SK-N-SH treated with all-trans-retinoic acid at 6 μM for 48 hours (cell line): ENCODE measurements around the gene SYTL3.
"Not testable (repeated sequence)": the region's sequence is repeated elsewhere in the genome, so short reads cannot be mapped to it uniquely, and the experiment has no call there.

Source experiments
- ATAC-seq: fragments of 200-7000 bp; cut with Tn5 transposase; 3 replicates; pipeline ENCODE4 v1.9.1; 2020; ENCODE audit warnings: mild to moderate bottlenecking, moderate library complexity
- ARNTL ChIP-seq: fragments of 450-650 bp; formaldehyde crosslinking; IDR thresholded peaks from 2 replicates; pipeline ENCODE4 v1.5.0; 2020; ENCODE audit warnings: low read depth, mild to moderate bottlenecking, moderate library complexity, borderline replicate concordance
- BACH2 ChIP-seq: fragments of 250-450 bp; sonication (Bioruptor Pico); IDR thresholded peaks from 2 replicates; pipeline ENCODE4 v1.9.0; 2021; ENCODE audit warnings: mild to moderate bottlenecking, borderline replicate concordance
- CREB5 ChIP-seq: fragments of 250-450 bp; sonication (Bioruptor Pico); IDR thresholded peaks from 2 replicates; pipeline ENCODE4 v1.5.1; 2020; ENCODE audit warnings: low read depth, mild to moderate bottlenecking, moderate library complexity
- CSDC2 ChIP-seq: fragments of 250-450 bp; sonication (Bioruptor Pico); IDR thresholded peaks from 2 replicates; pipeline ENCODE4 v1.5.0; 2020; ENCODE audit warnings: mild to moderate bottlenecking, moderate library complexity
- CSRNP3 ChIP-seq: fragments of 250-450 bp; sonication (Bioruptor Pico); IDR thresholded peaks from 2 replicates; pipeline ENCODE4 v1.5.1; 2021; ENCODE audit warnings: mild to moderate bottlenecking, moderate library complexity
- ESRRG ChIP-seq: fragments of 250-450 bp; sonication (Bioruptor Pico); IDR thresholded peaks from 2 replicates; pipeline ENCODE4 v1.6.1; 2021; ENCODE audit warnings: mild to moderate bottlenecking
- GLIS3 ChIP-seq: fragments of 250-450 bp; sonication (Bioruptor Pico); IDR thresholded peaks from 2 replicates; pipeline ENCODE4 v1.5.0; 2020; ENCODE audit warnings: mild to moderate bottlenecking, moderate library complexity
- ISL1 ChIP-seq: fragments of 250-450 bp; sonication (Bioruptor Pico); IDR thresholded peaks from 2 replicates; pipeline ENCODE4 v2.1.2; 2022; ENCODE audit warnings: mild to moderate bottlenecking, moderate library complexity
- OSR1 ChIP-seq: fragments of 250-450 bp; sonication (Bioruptor Pico); IDR thresholded peaks from 2 replicates; pipeline ENCODE4 v1.8.0; 2022; ENCODE audit warnings: moderate library complexity, mild to moderate bottlenecking, inconsistent platforms
- PATZ1 ChIP-seq: fragments of 250-450 bp; sonication (Bioruptor Pico); IDR thresholded peaks from 2 replicates; pipeline ENCODE4 v1.8.0; 2020; ENCODE audit warnings: mild to moderate bottlenecking, moderate library complexity, borderline replicate concordance
- POU6F1 ChIP-seq: fragments of 250-450 bp; sonication (Bioruptor Pico); IDR thresholded peaks from 2 replicates; pipeline ENCODE4 v1.8.0; 2021; ENCODE audit warnings: low read depth, mild to moderate bottlenecking, moderate library complexity, borderline replicate concordance
- PPARA ChIP-seq: fragments of 250-450 bp; sonication (Bioruptor Pico); IDR thresholded peaks from 2 replicates; pipeline ENCODE4 v1.5.0; 2020; ENCODE audit warnings: mild to moderate bottlenecking, borderline replicate concordance
- RARB ChIP-seq: fragments of 250-450 bp; sonication (Bioruptor Pico); IDR thresholded peaks from 2 replicates; pipeline ENCODE4 v1.8.0; 2021; ENCODE audit warnings: mild to moderate bottlenecking, moderate library complexity
- SNAI2 ChIP-seq: fragments of 250-450 bp; sonication (Bioruptor Pico); IDR thresholded peaks from 2 replicates; pipeline ENCODE4 v1.5.0; 2020; ENCODE audit warnings: mild to moderate bottlenecking, moderate library complexity
- TCF4 ChIP-seq: fragments of 250-450 bp; sonication (Bioruptor Pico); IDR thresholded peaks from 2 replicates; pipeline ENCODE4 v1.8.0; 2021; ENCODE audit warnings: mild to moderate bottlenecking, moderate library complexity, borderline replicate concordance
- TOX ChIP-seq: fragments of 250-450 bp; sonication (Bioruptor Pico); IDR thresholded peaks from 2 replicates; pipeline ENCODE4 v1.8.0; 2021; ENCODE audit warnings: mild to moderate bottlenecking, moderate library complexity, borderline replicate concordance
- ZC3H10 ChIP-seq: fragments of 250-450 bp; sonication (Bioruptor Pico); IDR thresholded peaks from 2 replicates; pipeline ENCODE4 v1.5.1; 2021; ENCODE audit warnings: mild to moderate bottlenecking, moderate library complexity
- ZFP3 ChIP-seq: fragments of 250-450 bp; sonication (Bioruptor Pico); IDR thresholded peaks from 2 replicates; pipeline ENCODE4 v1.5.0; 2020; ENCODE audit warnings: mild to moderate bottlenecking, moderate library complexity
- ZFP30 ChIP-seq: fragments of 450-650 bp; formaldehyde crosslinking; IDR thresholded peaks from 2 replicates; pipeline ENCODE4 v1.5.0; 2022; ENCODE audit warnings: mild to moderate bottlenecking, moderate library complexity
- ZNF565 ChIP-seq: fragments of 450-650 bp; formaldehyde crosslinking; conservative IDR thresholded peaks from 2 replicates; pipeline ENCODE4 v1.5.0; 2020; ENCODE audit warnings: low read depth, mild to moderate bottlenecking, moderate library complexity
- ZNF70 ChIP-seq: fragments of 450-650 bp; formaldehyde crosslinking; IDR thresholded peaks from 2 replicates; pipeline ENCODE4 v1.5.0; 2020; ENCODE audit warnings: mild to moderate bottlenecking, moderate library complexity
- ZNF8 ChIP-seq: fragments of 450-650 bp; formaldehyde crosslinking; IDR thresholded peaks from 2 replicates; pipeline ENCODE4 v1.5.0; 2020; ENCODE audit warnings: mild to moderate bottlenecking, moderate library complexity

Gene SYTL3

GRCh38 chr6:158646023-158646910 lies 3.6 kb upstream of the SYTL3 start (continued):
- TF ChIP-seq POU6F1 (CRISPR knock-in tag) = no peak
- TF ChIP-seq ZNF8 = no peak
- no peak for TF ChIP-seq ZNF565 (CRISPR knock-in tag)
- no peak for TF ChIP-seq RARB (CRISPR knock-in tag)
- no peak for TF ChIP-seq PPARA (CRISPR knock-in tag)
- no peak for TF ChIP-seq OSR1 (CRISPR knock-in tag)
- no peak for TF ChIP-seq BACH2
- no peak for TF ChIP-seq ZFP3 (CRISPR knock-in tag)
- TF ChIP-seq, all 23 proteins: peak for 0

GRCh38 chr6:158647501-158647900 lies 2.4 kb upstream of the SYTL3 start:
- TF ChIP-seq GLIS3 (CRISPR knock-in tag) (no peak), OSR1 (CRISPR knock-in tag) (no peak), ZNF565 (CRISPR knock-in tag) (no peak), TCF4 (CRISPR knock-in tag) (no peak), ZC3H10 (CRISPR knock-in tag) (no peak), TOX (no peak), ZFP3 (CRISPR knock-in tag) (no peak), ZNF70 (no peak), ARNTL (CRISPR knock-in tag) (no peak), RARB (CRISPR knock-in tag) (no peak), CSDC2 (CRISPR knock-in tag) (no peak), CREB5 (CRISPR knock-in tag) (no peak), SNAI2 (CRISPR knock-in tag) (no peak), ISL1 (CRISPR knock-in tag) (no peak)
- ATAC-seq = no peak

- peak; percentile 45 for ATAC-seq
Measured at GRCh38 chr6:158648682-158649131, 1.1 kb upstream of the SYTL3 start.

GRCh38 chr6:158651981-158652737 lies 2.3 kb downstream of the SYTL3 start:
- not testable (repeated sequence) for ATAC-seq

More at GRCh38 chr6:158648682-158649131, 1.1 kb upstream of the SYTL3 start:
- no peak for TF ChIP-seq ESRRG (CRISPR knock-in tag)
- TF ChIP-seq, all 23 proteins: peak for 0

- ATAC-seq = no peak
- no peak for TF ChIP-seq OSR1 (CRISPR knock-in tag)
- no peak for TF ChIP-seq POU6F1 (CRISPR knock-in tag)
- no peak for TF ChIP-seq CREB5 (CRISPR knock-in tag)
- no peak for TF ChIP-seq TOX
- TF ChIP-seq SNAI2 (CRISPR knock-in tag) = no peak
- TF ChIP-seq ZFP30 = no peak
- no peak for TF ChIP-seq CSDC2 (CRISPR knock-in tag)
- no peak for TF ChIP-seq ESRRG (CRISPR knock-in tag)
- no peak for TF ChIP-seq PPARA (CRISPR knock-in tag)
- no peak for TF ChIP-seq CSRNP3 (CRISPR knock-in tag)
- TF ChIP-seq PATZ1 (CRISPR knock-in tag) = no peak
- no peak for TF ChIP-seq ARNTL (CRISPR knock-in tag)
Measured at GRCh38 chr6:158653577-158654354, 3.9 kb downstream of the SYTL3 start.
